Measurements from ENCODE around the gene UBE2E1. TPM values are rescaled to one million over a fixed set of nuclear protein-coding genes. Genes with fewer than 3 reads are reported as not detected.
A peak's percentile ranks its signal among the peaks of the same experiment; 100 is the strongest.
"Not testable (repeated sequence)": the region's sequence is repeated elsewhere in the genome, so short reads cannot be mapped to it uniquely, and the experiment has no call there.

Gene UBE2E1
- total RNA-seq, 4 donors from 2014 or later = 61.6 to 88.4 (median 79.6) TPM

DNA sequence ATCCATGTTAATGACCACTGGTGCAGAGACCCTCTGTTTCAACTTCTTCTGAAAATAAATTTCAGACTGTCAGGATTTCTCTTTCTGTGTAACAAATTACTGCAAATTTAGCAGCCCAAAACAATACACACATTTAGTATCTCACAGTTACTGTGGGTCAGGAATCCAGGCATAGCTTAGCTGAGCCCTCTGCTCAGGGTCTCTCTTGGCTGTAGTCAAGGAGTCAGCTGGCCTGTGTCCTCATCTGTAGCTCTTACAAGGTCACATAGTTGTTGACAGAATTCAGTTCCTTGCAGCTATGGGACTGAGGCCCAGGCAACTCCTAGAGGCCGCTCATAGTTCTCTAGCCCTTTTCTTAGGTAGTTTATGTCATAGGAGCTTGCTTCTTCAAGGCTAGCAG is 59.2 kb downstream of the UBE2E1 start:
- no peak for DNase-seq
- no peaks in the 10 kb centered on the region for H3K27me3 ChIP-seq
- TF ChIP-seq, protein P1, sequence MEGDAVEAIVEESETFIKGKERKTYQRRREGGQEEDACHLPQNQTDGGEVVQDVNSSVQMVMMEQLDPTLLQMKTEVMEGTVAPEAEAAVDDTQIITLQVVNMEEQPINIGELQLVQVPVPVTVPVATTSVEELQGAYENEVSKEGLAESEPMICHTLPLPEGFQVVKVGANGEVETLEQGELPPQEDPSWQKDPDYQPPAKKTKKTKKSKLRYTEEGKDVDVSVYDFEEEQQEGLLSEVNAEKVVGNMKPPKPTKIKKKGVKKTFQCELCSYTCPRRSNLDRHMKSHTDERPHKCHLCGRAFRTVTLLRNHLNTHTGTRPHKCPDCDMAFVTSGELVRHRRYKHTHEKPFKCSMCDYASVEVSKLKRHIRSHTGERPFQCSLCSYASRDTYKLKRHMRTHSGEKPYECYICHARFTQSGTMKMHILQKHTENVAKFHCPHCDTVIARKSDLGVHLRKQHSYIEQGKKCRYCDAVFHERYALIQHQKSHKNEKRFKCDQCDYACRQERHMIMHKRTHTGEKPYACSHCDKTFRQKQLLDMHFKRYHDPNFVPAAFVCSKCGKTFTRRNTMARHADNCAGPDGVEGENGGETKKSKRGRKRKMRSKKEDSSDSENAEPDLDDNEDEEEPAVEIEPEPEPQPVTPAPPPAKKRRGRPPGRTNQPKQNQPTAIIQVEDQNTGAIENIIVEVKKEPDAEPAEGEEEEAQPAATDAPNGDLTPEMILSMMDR (IDR thresholded peaks at IDR 0.05) = no peak
- TF ChIP-seq POLR2A (IDR thresholded peaks at IDR 0.05) = no peak
- H3K27ac ChIP-seq = no peak overlapping the region
- H3K4me3 ChIP-seq (replicated peaks in 1 of 3) = no peak overlapping the region
- intact Hi-C loops (cut with DNase I) = no loop called here
- no peaks in the 10 kb centered on the region for H3K36me3 ChIP-seq
- H3K9me3 ChIP-seq = no peaks in the 10 kb centered on the region
- peaks cover 19 to 20% of the 10 kb centered on the region in 2 donors for H3K4me1 ChIP-seq
- 92% methylated on average over 1 of the region's 1 CpG for WGBS, 2 donors

- peak; percentile 20 to 33 for DNase-seq
- H3K36me3 ChIP-seq = no peaks in the 10 kb centered on the region
- H3K9me3 ChIP-seq = no peaks in the 10 kb centered on the region
- H3K27ac ChIP-seq = peak overlapping the region in 1 of 3 donors; percentile 27
- intact Hi-C loops (cut with DNase I) = no loop called here
- no peaks in the 10 kb centered on the region for H3K27me3 ChIP-seq
- WGBS, 2 donors = 61% methylated on average over 6 of the region's 6 CpGs
- H3K4me1 ChIP-seq = peaks cover 19 to 20% of the 10 kb centered on the region in 2 donors
- no peak overlapping the region for H3K4me3 ChIP-seq (replicated peaks in 1 of 3)
- TF ChIP-seq POLR2A (IDR thresholded peaks at IDR 0.05) = no peak
- TF ChIP-seq, protein P1 (IDR thresholded peaks at IDR 0.05) = no peak
Measured at GRCh38 chr3:23865595-23866396, 60.0 kb downstream of the UBE2E1 start.

DNA sequence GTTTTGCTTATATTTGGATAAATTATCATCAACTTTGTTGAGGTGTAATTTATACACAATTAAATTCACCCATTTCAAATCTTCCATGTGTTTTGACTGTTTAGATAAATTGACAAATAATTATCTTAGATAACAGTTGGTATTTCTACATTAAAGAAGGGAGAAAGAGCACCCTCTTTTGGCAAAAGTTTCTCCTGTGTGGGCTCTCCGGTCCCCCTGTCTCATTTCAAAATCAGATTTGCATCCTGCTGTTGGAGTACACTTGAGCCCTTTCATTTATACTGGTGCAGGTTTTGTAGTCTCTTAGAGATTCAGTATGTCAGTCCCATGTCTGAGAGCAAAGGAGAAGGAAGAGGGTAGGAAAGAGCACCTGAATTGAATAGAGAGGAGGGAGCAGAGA is 61.6 kb downstream of the UBE2E1 start:
- peaks cover 19 to 20% of the 10 kb centered on the region in 2 donors for H3K4me1 ChIP-seq
- H3K27ac ChIP-seq = no peak overlapping the region
- no peaks in the 10 kb centered on the region for H3K36me3 ChIP-seq
- no peak for DNase-seq
- 69 to 81% methylated on average over 1 of the region's 1 CpG for WGBS, 2 donors
- intact Hi-C loops (cut with DNase I) = no loop called here
- H3K27me3 ChIP-seq = no peaks in the 10 kb centered on the region
- H3K4me3 ChIP-seq (replicated peaks in 1 of 3) = no peak overlapping the region
- TF ChIP-seq POLR2A (IDR thresholded peaks at IDR 0.05) = no peak
- TF ChIP-seq, protein P1 (IDR thresholded peaks at IDR 0.05) = no peak
- H3K9me3 ChIP-seq = no peaks in the 10 kb centered on the region

- H3K9me3 ChIP-seq = no peaks in the 10 kb centered on the region
- H3K27me3 ChIP-seq = no peaks in the 10 kb centered on the region
- intact Hi-C loops (cut with DNase I) = no loop called here
- H3K4me1 ChIP-seq = peaks cover 19 to 20% of the 10 kb centered on the region in 2 donors
- no peak overlapping the region for H3K27ac ChIP-seq
- 88 to 94% methylated on average over 1 of the region's 1 CpG for WGBS, 2 donors
- no peaks in the 10 kb centered on the region for H3K36me3 ChIP-seq
- no peak for DNase-seq
- TF ChIP-seq, protein P1 (IDR thresholded peaks at IDR 0.05) = no peak
- no peak for TF ChIP-seq POLR2A (IDR thresholded peaks at IDR 0.05)
- no peak overlapping the region for H3K4me3 ChIP-seq (replicated peaks in 1 of 3)
Measured at GRCh38 chr3:23867838-23868237, 62.1 kb downstream of the UBE2E1 start.

GRCh38 chr3:23869977-23870662 is 64.4 kb downstream of the UBE2E1 start:
- Histone ChIP-seq H3K9me3 (no peaks in the 10 kb centered on the region), H3K27ac (no peak overlapping the region), H3K27me3 (no peaks in the 10 kb centered on the region), H3K36me3 (no peaks in the 10 kb centered on the region), H3K4me1 (peaks cover 16 to 27% of the 10 kb centered on the region in 2 donors), H3K4me3 (replicated peaks in 1 of 3) (no peak overlapping the region)
- DNase-seq = no peak
- intact Hi-C loops (cut with DNase I) = no loop called here
- 95% methylated on average over 4 of the region's 4 CpGs for WGBS, 2 donors
- TF ChIP-seq, protein P1 (IDR thresholded peaks at IDR 0.05) = no peak
- no peak for TF ChIP-seq POLR2A (IDR thresholded peaks at IDR 0.05)

GRCh38 chr3:23870663-23871043 is 64.9 kb downstream of the UBE2E1 start:
- H3K36me3 ChIP-seq; H3K9me3 ChIP-seq; H3K27ac ChIP-seq; DNase-seq; H3K27me3 ChIP-seq; intact Hi-C loops (cut with DNase I); H3K4me3 ChIP-seq (replicated peaks in 1 of 3): not testable (repeated sequence)
- peaks cover 12 to 21% of the 10 kb centered on the region in 2 donors for H3K4me1 ChIP-seq
- WGBS, 2 donors = 50 to 64% methylated on average over 2 of the region's 5 CpGs

DNA sequence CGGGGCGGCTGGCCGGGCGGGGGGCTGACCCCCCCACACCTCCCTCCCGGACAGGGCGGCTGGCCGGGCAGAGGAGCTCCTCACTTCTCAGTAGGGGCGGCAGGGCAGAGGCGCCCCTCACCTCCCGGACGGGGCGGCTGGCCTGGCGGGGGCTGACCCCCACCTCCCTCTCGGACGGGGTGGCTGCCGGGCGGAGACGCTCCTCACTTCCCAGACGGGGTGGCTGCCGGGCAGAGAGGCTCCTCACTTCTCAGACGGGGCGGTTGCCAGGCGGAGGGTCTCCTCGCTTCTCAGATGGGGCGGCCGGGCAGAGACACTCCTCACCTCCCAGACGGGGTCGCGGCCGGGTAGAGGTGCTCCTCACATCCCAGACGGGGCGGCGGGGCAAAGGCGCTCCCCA is 65.6 kb downstream of the UBE2E1 start:
- WGBS, 2 donors = 93 to 98% methylated on average over 3 to 19 of the region's 34 CpGs

More for the DNA sequence above, 65.6 kb downstream of the UBE2E1 start:
- intact Hi-C loops (cut with DNase I); H3K27ac ChIP-seq; H3K36me3 ChIP-seq; H3K9me3 ChIP-seq; H3K4me3 ChIP-seq (replicated peaks in 1 of 3); H3K27me3 ChIP-seq; DNase-seq: not testable (repeated sequence)
- peaks cover 5 to 18% of the 10 kb centered on the region in 2 donors for H3K4me1 ChIP-seq

All from thyroid gland (tissue), 4 donors.